Measurements from ENCODE around the gene PLXNC1.

PLXNC1 gene

DNA sequence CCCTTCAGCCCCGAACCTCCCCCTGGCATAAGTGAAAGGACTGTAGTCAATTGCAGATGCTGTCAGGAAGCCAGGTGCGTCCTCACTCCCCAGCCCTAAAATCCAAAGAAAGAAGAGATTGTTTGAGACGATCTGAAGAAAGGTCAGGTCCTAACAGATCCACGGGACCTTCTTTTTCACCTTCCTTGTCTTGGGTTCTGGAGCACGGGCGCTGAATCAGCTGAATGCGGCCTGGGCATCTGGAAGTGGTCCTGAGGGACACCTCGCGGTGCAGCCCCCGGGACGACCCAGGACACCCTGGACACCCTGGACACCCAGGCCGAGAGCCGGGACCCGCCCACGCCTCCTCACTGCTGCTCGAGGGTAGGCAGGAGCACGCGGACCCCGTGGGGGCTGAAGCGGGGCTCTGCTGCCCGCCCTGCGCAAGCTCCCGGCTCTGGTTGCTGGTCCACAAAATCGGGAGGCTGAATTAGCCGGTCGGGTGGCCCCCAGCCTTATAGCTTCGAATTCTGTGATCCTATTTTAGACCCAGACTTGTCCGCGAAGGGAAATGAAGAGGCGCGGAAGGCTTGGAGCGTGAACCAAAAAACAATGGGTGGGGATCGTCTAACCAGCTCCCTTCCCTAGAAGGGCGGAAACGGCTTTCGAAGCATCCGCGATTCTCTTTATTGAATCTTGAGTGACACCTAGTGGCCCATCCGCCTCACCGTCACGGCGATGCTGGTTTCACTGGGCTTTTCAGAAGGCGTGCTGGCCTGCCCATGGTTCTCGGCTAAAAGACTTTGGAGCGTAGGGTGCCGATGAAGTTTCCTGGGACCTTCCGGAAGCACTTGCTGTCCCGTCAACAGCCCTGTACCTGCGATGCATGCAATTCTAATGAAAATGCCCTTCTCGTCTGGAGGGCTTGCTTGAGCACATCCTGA is 46.4 kb upstream of the PLXNC1 start:
- H3K4me3 ChIP-seq (ENCODE audit: low read depth in 1 of 2, low read length in 1 of 2) = peak overlapping the region; percentile 63 to 74
- peaks cover 15 to 16% of the 10 kb centered on the region in 2 experiments for H3K4me1 ChIP-seq (ENCODE audit: control insufficient read depth in 1 of 2, insufficient read depth in 1 of 2, low read depth in 1 of 2, low read length in 1 of 2)
- H3K36me3 ChIP-seq = no peaks in the 10 kb centered on the region
- no peaks in the 10 kb centered on the region for H3K9me3 ChIP-seq
- no peak overlapping the region for H3K27ac ChIP-seq
- peaks cover 45% of the 10 kb centered on the region for H3K27me3 ChIP-seq
- TF ChIP-seq CTCF (IDR thresholded peaks at IDR 0.05) = peak; percentile 82

DNA sequence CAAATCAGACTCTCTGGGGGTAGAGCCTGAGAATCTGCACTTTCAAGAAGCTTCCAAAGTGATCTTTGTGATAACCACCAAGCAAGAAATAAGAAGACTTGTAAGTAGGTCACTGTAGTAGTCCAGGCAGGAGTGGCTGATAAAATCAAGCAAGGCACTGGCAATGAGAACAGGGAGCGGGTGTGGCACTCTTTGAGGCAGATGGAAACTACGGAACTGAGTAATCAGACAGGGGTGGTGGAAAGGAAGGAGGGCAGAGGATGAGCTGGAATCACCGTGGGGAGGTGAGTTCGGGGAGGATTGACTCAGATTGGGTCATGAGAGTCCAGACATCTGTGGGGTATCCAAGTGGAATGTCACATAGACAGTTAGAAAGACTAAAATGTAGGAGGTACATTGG is 44.4 kb upstream of the PLXNC1 start:
- Histone ChIP-seq H3K4me3 (ENCODE audit: low read depth in 1 of 2, low read length in 1 of 2) (no peak overlapping the region), H3K27me3 (peaks cover 27% of the 10 kb centered on the region), H3K4me1 (ENCODE audit: control insufficient read depth in 1 of 2, insufficient read depth in 1 of 2, low read depth in 1 of 2, low read length in 1 of 2) (peaks cover 15 to 16% of the 10 kb centered on the region in 2 experiments), H3K36me3 (no peaks in the 10 kb centered on the region), H3K9me3 (no peaks in the 10 kb centered on the region), H3K27ac (no peak overlapping the region)
- TF ChIP-seq CTCF (IDR thresholded peaks at IDR 0.05) = no peak

- H3K36me3 ChIP-seq = no peaks in the 10 kb centered on the region
- no peak for TF ChIP-seq CTCF (IDR thresholded peaks at IDR 0.05)
Measured at GRCh38 chr12:94107910-94108309, 40.5 kb upstream of the PLXNC1 start.

DNA sequence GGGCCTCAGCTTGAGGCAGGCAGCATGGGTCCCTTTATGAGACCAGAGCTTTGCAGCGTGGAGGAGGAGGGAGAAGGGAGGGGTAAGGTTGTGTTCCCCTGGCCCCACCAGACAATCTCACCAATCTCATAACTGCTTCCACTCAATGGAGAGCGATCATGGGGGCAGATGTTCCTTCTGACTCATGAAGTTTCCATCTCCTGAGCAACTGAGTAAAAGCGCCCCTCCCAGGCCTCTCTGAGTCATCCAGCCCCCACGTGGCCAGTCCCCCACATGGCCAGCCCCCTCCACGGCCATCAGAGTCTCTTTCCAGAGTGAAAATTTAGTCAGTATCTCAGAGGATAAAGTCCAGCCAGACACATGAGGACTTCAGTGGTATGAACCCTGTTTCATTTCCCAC is 39.2 kb upstream of the PLXNC1 start:
- H3K36me3 ChIP-seq = no peaks in the 10 kb centered on the region
- no peak overlapping the region for H3K27ac ChIP-seq
- peaks cover 22 to 23% of the 10 kb centered on the region in 2 experiments for H3K4me1 ChIP-seq (ENCODE audit: control insufficient read depth in 1 of 2, insufficient read depth in 1 of 2, low read depth in 1 of 2, low read length in 1 of 2)
- no peak overlapping the region for H3K4me3 ChIP-seq (ENCODE audit: low read depth in 1 of 2, low read length in 1 of 2)
- H3K9me3 ChIP-seq = no peaks in the 10 kb centered on the region
- H3K27me3 ChIP-seq = no peaks in the 10 kb centered on the region
- TF ChIP-seq CTCF (IDR thresholded peaks at IDR 0.05) = no peak

More at GRCh38 chr12:94107910-94108309, 40.5 kb upstream of the PLXNC1 start:
- H3K27ac ChIP-seq = no peak overlapping the region
- H3K4me1 ChIP-seq (ENCODE audit: control insufficient read depth in 1 of 2, insufficient read depth in 1 of 2, low read depth in 1 of 2, low read length in 1 of 2) = peaks cover 10 to 11% of the 10 kb centered on the region in 2 experiments
- no peaks in the 10 kb centered on the region for H3K27me3 ChIP-seq
- no peak overlapping the region for H3K4me3 ChIP-seq (ENCODE audit: low read depth in 1 of 2, low read length in 1 of 2)
- H3K9me3 ChIP-seq = no peaks in the 10 kb centered on the region

DNA sequence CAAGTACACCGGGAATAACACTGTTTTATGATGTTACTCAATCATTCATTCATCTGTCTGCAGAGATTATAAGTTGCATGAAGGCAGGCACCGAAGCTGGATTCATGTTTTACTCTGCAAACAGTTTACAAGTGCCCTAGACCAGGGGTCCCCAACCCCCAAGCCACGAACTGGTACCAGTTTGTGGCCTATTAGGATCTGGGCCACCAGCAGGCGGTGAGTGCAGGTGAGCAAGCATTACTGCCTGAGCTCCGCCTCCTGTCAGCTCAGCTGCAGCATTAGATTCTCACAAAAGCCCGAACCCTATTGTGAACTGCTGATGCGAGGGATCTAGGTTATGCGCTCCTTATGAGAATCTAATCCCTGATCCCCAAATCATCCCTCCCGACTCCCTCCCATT is 38.1 kb upstream of the PLXNC1 start:
- Histone ChIP-seq H3K36me3 (no peaks in the 10 kb centered on the region), H3K9me3 (no peaks in the 10 kb centered on the region), H3K27me3 (no peaks in the 10 kb centered on the region), H3K4me1 (ENCODE audit: control insufficient read depth in 1 of 2, insufficient read depth in 1 of 2, low read depth in 1 of 2, low read length in 1 of 2) (peaks cover 30 to 31% of the 10 kb centered on the region in 2 experiments), H3K4me3 (ENCODE audit: low read depth in 1 of 2, low read length in 1 of 2) (no peak overlapping the region), H3K27ac (no peak overlapping the region)
- no peak for TF ChIP-seq CTCF (IDR thresholded peaks at IDR 0.05)

Measured in neutrophil (primary cell).